ENCODE data around the gene ZFYVE28. TPM values are rescaled to one million over a fixed set of nuclear protein-coding genes. Genes with fewer than 3 reads are reported as not detected.

ZFYVE28 gene
- total RNA-seq, 2 experiments from 2014 or later, result 26.2 to 28.0 TPM

DNA sequence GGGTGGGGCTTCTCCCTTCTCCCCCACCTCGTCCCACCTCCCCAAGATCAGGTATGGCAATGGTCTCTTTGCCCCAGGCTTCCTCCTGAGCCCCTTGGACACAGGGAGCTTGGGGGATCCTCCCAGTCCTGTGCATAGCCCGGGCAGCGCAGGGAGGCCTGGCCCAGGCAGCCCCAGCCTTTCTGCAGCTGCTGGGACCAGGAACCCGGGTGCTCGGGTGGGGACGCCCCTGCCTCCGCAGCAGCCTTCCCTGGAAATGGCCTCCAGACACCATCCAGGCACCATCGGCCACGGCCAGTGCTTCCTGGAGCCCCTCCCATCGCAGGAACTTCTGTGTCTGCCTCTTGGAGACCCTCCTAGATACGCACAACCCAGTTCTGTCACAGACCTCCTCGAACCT is 150.6 kb downstream of the ZFYVE28 start:
- Histone ChIP-seq H3K9me3 (ENCODE audit: control insufficient read depth in 1 of 2, insufficient read depth in 1 of 2, low read length in 2 of 2) (no peaks in the 10 kb centered on the region), H3K4me1 (ENCODE audit: insufficient read depth, low read length) (peaks cover 10% of the 10 kb centered on the region), H3K27me3 (ENCODE audit: control insufficient read depth in 1 of 2, insufficient read depth in 2 of 2, low read length in 2 of 2) (no peaks in the 10 kb centered on the region), H3K27ac (ENCODE audit: low read depth in 1 of 2, low read length in 2 of 2) (no peak overlapping the region), H3K4me3 (ENCODE audit: low read length) (no peak overlapping the region), H3K36me3 (ENCODE audit: insufficient read depth, low read length) (peaks cover 2% of the 10 kb centered on the region)
- ChIA-PET POLR2A (no interaction called here), CTCF (no interaction called here)
- Mint-ChIP-seq H3K36me3 (ENCODE audit: low read depth) (peaks cover 4% of the 10 kb centered on the region), H3K9me3 (no peaks in the 10 kb centered on the region), H3K4me1 (ENCODE audit: low read depth) (no peaks in the 10 kb centered on the region), H3K4me3 (no peak overlapping the region), H3K27ac (no peak overlapping the region), H3K27me3 (no peaks in the 10 kb centered on the region)
- no peak for DNase-seq
- intact Hi-C loops (cut with DNase I, micrococcal nuclease), result loop anchor here in 1 of 2 experiments (10.0 kb wide), 1 partner anchor 667 kb away; no protein-coding TSS in a partner anchor
- no peak for ATAC-seq (ENCODE audit: poor library complexity)
- TF ChIP-seq, protein P1, sequence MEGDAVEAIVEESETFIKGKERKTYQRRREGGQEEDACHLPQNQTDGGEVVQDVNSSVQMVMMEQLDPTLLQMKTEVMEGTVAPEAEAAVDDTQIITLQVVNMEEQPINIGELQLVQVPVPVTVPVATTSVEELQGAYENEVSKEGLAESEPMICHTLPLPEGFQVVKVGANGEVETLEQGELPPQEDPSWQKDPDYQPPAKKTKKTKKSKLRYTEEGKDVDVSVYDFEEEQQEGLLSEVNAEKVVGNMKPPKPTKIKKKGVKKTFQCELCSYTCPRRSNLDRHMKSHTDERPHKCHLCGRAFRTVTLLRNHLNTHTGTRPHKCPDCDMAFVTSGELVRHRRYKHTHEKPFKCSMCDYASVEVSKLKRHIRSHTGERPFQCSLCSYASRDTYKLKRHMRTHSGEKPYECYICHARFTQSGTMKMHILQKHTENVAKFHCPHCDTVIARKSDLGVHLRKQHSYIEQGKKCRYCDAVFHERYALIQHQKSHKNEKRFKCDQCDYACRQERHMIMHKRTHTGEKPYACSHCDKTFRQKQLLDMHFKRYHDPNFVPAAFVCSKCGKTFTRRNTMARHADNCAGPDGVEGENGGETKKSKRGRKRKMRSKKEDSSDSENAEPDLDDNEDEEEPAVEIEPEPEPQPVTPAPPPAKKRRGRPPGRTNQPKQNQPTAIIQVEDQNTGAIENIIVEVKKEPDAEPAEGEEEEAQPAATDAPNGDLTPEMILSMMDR (IDR thresholded peaks at IDR 0.05), result no peak

DNA sequence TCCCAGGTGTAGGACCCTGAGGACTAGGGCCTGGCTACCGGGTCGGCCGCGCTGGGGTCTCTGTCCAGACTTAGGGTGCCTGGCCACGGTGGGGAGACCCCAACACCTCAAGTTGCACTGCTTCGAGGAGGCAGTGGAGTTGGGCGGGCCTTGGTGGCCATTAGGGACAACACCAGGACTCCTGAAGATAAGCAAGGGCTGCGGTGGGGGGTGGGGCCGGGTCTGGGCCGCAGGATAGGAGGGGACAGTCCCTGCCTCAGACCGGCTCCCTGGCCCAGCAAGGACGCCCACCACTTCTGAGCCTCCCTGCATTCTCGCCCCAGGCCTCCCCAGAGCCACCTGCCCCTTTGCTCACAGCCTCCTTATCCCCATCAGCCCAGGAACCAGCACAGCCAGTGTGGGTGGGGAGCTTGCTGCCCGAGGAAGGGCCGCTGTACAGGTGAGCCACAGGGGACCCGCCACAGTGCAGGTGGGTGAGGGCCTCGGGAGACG is 151.1 kb downstream of the ZFYVE28 start:
- Histone ChIP-seq H3K27ac (ENCODE audit: low read depth in 1 of 2, low read length in 2 of 2) (no peak overlapping the region), H3K4me1 (ENCODE audit: insufficient read depth, low read length) (peaks cover 14% of the 10 kb centered on the region), H3K9me3 (ENCODE audit: control insufficient read depth in 1 of 2, insufficient read depth in 1 of 2, low read length in 2 of 2) (no peaks in the 10 kb centered on the region), H3K36me3 (ENCODE audit: insufficient read depth, low read length) (peaks cover 2% of the 10 kb centered on the region), H3K4me3 (ENCODE audit: low read length) (no peak overlapping the region), H3K27me3 (ENCODE audit: control insufficient read depth in 1 of 2, insufficient read depth in 2 of 2, low read length in 2 of 2) (no peaks in the 10 kb centered on the region)
- no peaks in the 10 kb centered on the region for H3K27me3 Mint-ChIP-seq
- H3K9me3 Mint-ChIP-seq, result no peaks in the 10 kb centered on the region
- ATAC-seq (ENCODE audit: poor library complexity) (no peak), DNase-seq (no peak)
- H3K4me3 Mint-ChIP-seq, result no peak overlapping the region
- ChIA-PET CTCF (no interaction called here), POLR2A (no interaction called here)
- no peaks in the 10 kb centered on the region for H3K4me1 Mint-ChIP-seq (ENCODE audit: low read depth)
- TF ChIP-seq, protein P1 (IDR thresholded peaks at IDR 0.05), result no peak
- peaks cover 1% of the 10 kb centered on the region for H3K36me3 Mint-ChIP-seq (ENCODE audit: low read depth)
- no peak overlapping the region for H3K27ac Mint-ChIP-seq
- intact Hi-C loops (cut with DNase I, micrococcal nuclease), result loop anchor here in 1 of 2 experiments (10.0 kb wide), 1 partner anchor 667 kb away; no protein-coding TSS in a partner anchor

DNA sequence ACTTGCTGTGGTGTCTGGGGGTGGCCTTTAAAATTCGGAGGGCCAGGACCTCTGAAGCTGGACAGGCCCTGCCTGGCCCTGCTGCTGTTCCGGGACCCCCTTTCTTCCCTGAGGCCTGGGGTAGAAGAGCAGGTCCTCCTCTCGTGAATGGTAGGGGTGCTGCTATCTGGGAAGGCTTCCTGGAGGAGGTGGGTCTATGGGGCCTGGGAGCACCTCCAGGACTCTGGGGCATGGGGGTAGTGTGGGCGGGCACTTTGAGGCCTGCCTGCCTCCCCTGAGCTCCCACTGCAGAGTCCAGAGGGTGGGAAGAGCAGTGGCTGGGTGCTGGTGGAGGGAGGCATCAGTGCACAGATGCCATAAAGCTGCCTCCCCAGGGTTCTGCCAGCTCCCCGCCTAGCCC is 151.6 kb downstream of the ZFYVE28 start:
- Mint-ChIP-seq H3K27me3 (no peaks in the 10 kb centered on the region), H3K4me3 (no peak overlapping the region), H3K4me1 (ENCODE audit: low read depth) (no peaks in the 10 kb centered on the region), H3K36me3 (ENCODE audit: low read depth) (peaks cover 4% of the 10 kb centered on the region), H3K9me3 (no peaks in the 10 kb centered on the region), H3K27ac (no peak overlapping the region)
- Histone ChIP-seq H3K4me3 (ENCODE audit: low read length) (no peak overlapping the region), H3K9me3 (ENCODE audit: control insufficient read depth in 1 of 2, insufficient read depth in 1 of 2, low read length in 2 of 2) (no peaks in the 10 kb centered on the region), H3K4me1 (ENCODE audit: insufficient read depth, low read length) (peaks cover 14% of the 10 kb centered on the region), H3K27ac (ENCODE audit: low read depth in 1 of 2, low read length in 2 of 2) (no peak overlapping the region), H3K27me3 (ENCODE audit: control insufficient read depth in 1 of 2, insufficient read depth in 2 of 2, low read length in 2 of 2) (no peaks in the 10 kb centered on the region), H3K36me3 (ENCODE audit: insufficient read depth, low read length) (peaks cover 2% of the 10 kb centered on the region)
- no peak for ATAC-seq (ENCODE audit: poor library complexity)
- intact Hi-C loops (cut with DNase I, micrococcal nuclease), result loop anchor here in 1 of 2 experiments (10.0 kb wide), 1 partner anchor 668 kb away; no protein-coding TSS in a partner anchor
- CTCF ChIA-PET, result no interaction called here
- no peak for DNase-seq
- TF ChIP-seq, protein P1 (IDR thresholded peaks at IDR 0.05), result no peak
- POLR2A ChIA-PET, result no interaction called here

Data from CD4-positive, alpha-beta T cell (primary cell).